Panc1 (cell line): Measurements from ENCODE around the gene FAM20B. TPM values are rescaled to one million over a fixed set of nuclear protein-coding genes. Genes with fewer than 3 reads are reported as not detected.
"Not testable (repeated sequence)": the region's sequence is repeated elsewhere in the genome, so short reads cannot be mapped to it uniquely, and the experiment has no call there.

Experiments used
- ATAC-seq: fragments of 200-7000 bp; cut with Tn5 transposase; 2 replicates; pipeline ENCODE4 v1.9.1; 2020; ENCODE audit warnings: mild to moderate bottlenecking, moderate library complexity
- BruUV-seq: library from RNA; stranded (reverse); fragments of 400-500 nt; replicated peaks from 2 replicates; lab custom pipeline; 2021; lab: Mats Ljungman, UMichigan
- CTCF ChIA-PET: fragments of 300-600 bp; sonication (Branson Sonifier 250); formaldehyde crosslinking; loops from one replicate; lab custom pipeline; 2022; ENCODE audit warnings: antibody characterized with exemption; lab: Charles Lee
- POLR2A ChIA-PET: fragments of 300-600 bp; sonication (Branson Sonifier 250); formaldehyde crosslinking; loops from one replicate; lab custom pipeline; 2022; ENCODE audit warnings: antibody characterized with exemption; lab: Charles Lee
- DNase-seq: peaks from one replicate; pipeline ENCODE4 v3.0.0-alpha.2; 2010; ENCODE audit warnings: low read depth, low spot score
- H3K27ac ChIP-seq: 2 replicates; pipeline ENCODE4 v1.5.1; 2011; ENCODE audit warnings: mild to moderate bottlenecking, low read length, inconsistent platforms
- H3K27me3 ChIP-seq: fragments of 200-500 bp; sonication (Bioruptor generic); 2 replicates; pipeline ENCODE4 v1.6.0; 2014; ENCODE audit warnings: low read length, inconsistent platforms; ENCODE audit not compliant: control insufficient read depth, insufficient read depth
- H3K36me3 ChIP-seq: fragments of 200-500 bp; sonication (Bioruptor generic); 2 replicates; pipeline ENCODE4 v1.5.1; 2014; ENCODE audit warnings: inconsistent platforms, mild to moderate bottlenecking, low read length, moderate library complexity; ENCODE audit not compliant: control insufficient read depth, insufficient read depth
- H3K4me1 ChIP-seq: 2 replicates; pipeline ENCODE4 v1.5.1; 2011; ENCODE audit warnings: inconsistent platforms, mild to moderate bottlenecking, low read length, moderate library complexity; ENCODE audit not compliant: control insufficient read depth, insufficient read depth
- H3K4me3 ChIP-seq, 2 experiments: 2 replicates each; pipeline ENCODE4 v1.5.1; 2011 to 2012; ENCODE audit warnings: low read depth in 2 of 2, low read length in 2 of 2, mild to moderate bottlenecking in 2 of 2, inconsistent platforms in 1 of 2, moderate library complexity in 1 of 2
- H3K9me3 ChIP-seq: fragments of 200-500 bp; sonication (Bioruptor generic); 2 replicates; pipeline ENCODE4 v1.5.1; 2014; ENCODE audit warnings: low read depth, mild to moderate bottlenecking, inconsistent platforms, low read length, moderate library complexity; ENCODE audit not compliant: control insufficient read depth, insufficient read depth
- CTCF ChIP-seq: fragments of 450-650 bp; IDR thresholded peaks from 2 replicates; pipeline ENCODE4 v1.5.1; 2017; ENCODE audit warnings: mild to moderate bottlenecking
- POLR2AphosphoS5 ChIP-seq: IDR thresholded peaks from 2 replicates; pipeline ENCODE4 v1.6.1; 2012; ENCODE audit warnings: mild to moderate bottlenecking, low read depth, low read length, moderate library complexity
- REST ChIP-seq, 2 experiments: IDR thresholded peaks; 2 replicates each; pipeline ENCODE4 v1.6.1; 2011 to 2012; ENCODE audit warnings: low read depth in 2 of 2, control low read depth in 1 of 2, low read length in 1 of 2, mild to moderate bottlenecking in 1 of 2, moderate library complexity in 1 of 2; ENCODE audit not compliant: insufficient read depth in 1 of 2
- SIN3A ChIP-seq: IDR thresholded peaks from 2 replicates; pipeline ENCODE4 v1.6.1; 2012; ENCODE audit warnings: low read depth, mild to moderate bottlenecking, low read length, moderate library complexity, borderline replicate concordance; ENCODE audit not compliant: insufficient read depth
- TCF7L2 ChIP-seq: IDR thresholded peaks from 2 replicates; pipeline ENCODE4 v1.6.1; 2011; ENCODE audit warnings: mild to moderate bottlenecking, low read depth, low read length, inconsistent platforms
- in situ Hi-C: cut with HindIII; loops from 2 replicates; pipeline ENCODE4 v1.10.0; 2016; ENCODE audit warnings: low sequenced_read_pairs, low pct_unique_long_range_greater_than_20kb
- intact Hi-C: fragments of 100-400 bp; cut with micrococcal nuclease; formaldehyde crosslinking; loops from one replicate; pipeline ENCODE4 v1.10.0; 2022; ENCODE audit not compliant: unreplicated experiment
- total RNA-seq: library from RNA; stranded (reverse); gene quantifications from one replicate; pipeline ENCODE4 v1.2.1, GENCODE V29; 2021; ENCODE audit not compliant: unreplicated experiment

FAM20B gene
- total RNA-seq, 1 experiment from 2014 or later, result 49.9 TPM

- no TSS peak for BruUV-seq
- H3K27me3 ChIP-seq, result no peaks in the 10 kb centered on the region
- TF ChIP-seq SIN3A, result no peak
- no peak overlapping the region for H3K27ac ChIP-seq
- ATAC-seq (no peak), DNase-seq (no peak)
- no peaks in the 10 kb centered on the region for H3K36me3 ChIP-seq
- no peaks in the 10 kb centered on the region for H3K4me1 ChIP-seq
- intact Hi-C loops (no loop called here), in situ Hi-C loops (no loop called here)
- no peak overlapping the region for H3K4me3 ChIP-seq
- H3K9me3 ChIP-seq, result no peaks in the 10 kb centered on the region
- POLR2A ChIA-PET, result no interaction called here
- CTCF ChIA-PET, result no interaction called here
These were observed 39.5 kb upstream of the FAM20B start for GRCh38 chr1:178986204-178986603.

DNA sequence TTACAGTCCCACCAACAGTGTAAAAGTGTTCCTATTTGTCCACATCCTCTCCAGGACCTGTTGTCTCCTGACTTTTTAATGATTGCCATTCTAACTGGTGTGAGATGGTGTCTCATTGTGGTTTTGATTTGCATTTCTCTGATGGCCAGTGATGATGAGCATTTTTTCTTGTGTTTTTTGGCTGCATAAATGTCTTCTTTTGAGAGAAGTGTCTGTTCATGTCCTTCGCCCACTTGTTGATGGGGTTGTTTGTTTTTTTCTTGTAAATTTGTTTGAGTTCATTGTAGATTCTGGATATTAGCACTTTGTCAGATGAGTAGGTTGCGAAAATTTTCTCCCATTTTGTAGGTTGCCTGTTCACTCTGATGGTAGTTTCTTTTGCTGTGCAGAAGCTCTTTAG lies 37.5 kb upstream of the FAM20B start:
- in situ Hi-C loops, DNase-seq, H3K36me3 ChIP-seq, H3K4me3 ChIP-seq, H3K27me3 ChIP-seq, intact Hi-C loops, H3K27ac ChIP-seq, POLR2A ChIA-PET, H3K4me1 ChIP-seq, BruUV-seq, ATAC-seq, H3K9me3 ChIP-seq, CTCF ChIA-PET: not testable (repeated sequence)

- Histone ChIP-seq H3K9me3 (no peaks in the 10 kb centered on the region), H3K27me3 (no peaks in the 10 kb centered on the region), H3K4me1 (no peaks in the 10 kb centered on the region), H3K4me3 (no peak overlapping the region), H3K36me3 (no peaks in the 10 kb centered on the region), H3K27ac (no peak overlapping the region)
- no peak for DNase-seq
- ChIA-PET POLR2A (no interaction called here), CTCF (no interaction called here)
- TF ChIP-seq TCF7L2 (no peak), REST (IDR thresholded peaks at IDR 0.05; ENCODE audit: insufficient read depth in 1 of 2, low read depth in 2 of 2, low read length in 1 of 2) (no peak), POLR2AphosphoS5 (no peak), SIN3A (no peak), CTCF (no peak)
- intact Hi-C loops (no loop called here), in situ Hi-C loops (no loop called here)
- ATAC-seq, result no peak
- BruUV-seq, result no TSS peak
These were observed 32.1 kb upstream of the FAM20B start for GRCh38 chr1:178993559-178993958.
